ENCODE data around the gene CTTNBP2. TPM values are rescaled to one million over a fixed set of nuclear protein-coding genes. Genes with fewer than 3 reads are reported as not detected.

CTTNBP2 gene
- total RNA-seq, 3 donors from 2014 or later (not counting 1 experiment from before 2014, with no cell fraction given), result 0.10 TPM; not detected in 2

- H3K4me3 Mint-ChIP-seq, result no peak overlapping the region
- ATAC-seq (no peak), DNase-seq (no peak)
- Histone ChIP-seq H3K9me3 (ENCODE audit: control insufficient read depth, insufficient read depth, low read length) (no peaks in the 10 kb centered on the region), H3K36me3 (ENCODE audit: control insufficient read depth, insufficient read depth, low read length) (no peaks in the 10 kb centered on the region), H3K27me3 (ENCODE audit: control insufficient read depth, insufficient read depth, low read length) (no peaks in the 10 kb centered on the region), H3K27ac (ENCODE audit: low read length) (no peak overlapping the region), H3K4me1 (ENCODE audit: control insufficient read depth, insufficient read depth, low read length) (no peaks in the 10 kb centered on the region), H3K4me3 (ENCODE audit: low read length) (no peak overlapping the region)
- intact Hi-C loops (cut with micrococcal nuclease), result no loop called here
- H3K27me3 Mint-ChIP-seq (ENCODE audit: low read depth in 2 of 2), result no peaks in the 10 kb centered on the region
- no peak overlapping the region for H3K27ac Mint-ChIP-seq
- TF ChIP-seq CTCF (IDR thresholded peaks at IDR 0.05), result no peak
- no peaks in the 10 kb centered on the region for H3K36me3 Mint-ChIP-seq
- H3K9me3 Mint-ChIP-seq, result peaks cover 0 to 3% of the 10 kb centered on the region in 2 donors
- 83% methylated on average over 3 of the region's 3 CpGs for WGBS (ENCODE audit: insufficient coverage)
- H3K4me1 Mint-ChIP-seq, result no peaks in the 10 kb centered on the region
These were observed 65.6 kb downstream of the CTTNBP2 start for GRCh38 chr7:117807676-117808075.

- no peak for ATAC-seq
- no peak overlapping the region for H3K27ac Mint-ChIP-seq
- no peaks in the 10 kb centered on the region for H3K9me3 ChIP-seq (ENCODE audit: control insufficient read depth, insufficient read depth, low read length)
- intact Hi-C loops (cut with micrococcal nuclease), result no loop called here
- H3K4me3 ChIP-seq (ENCODE audit: low read length), result no peak overlapping the region
- no peak for TF ChIP-seq CTCF (IDR thresholded peaks at IDR 0.05)
- no peaks in the 10 kb centered on the region for H3K4me1 Mint-ChIP-seq
- no peaks in the 10 kb centered on the region for H3K4me1 ChIP-seq (ENCODE audit: control insufficient read depth, insufficient read depth, low read length)
- no peaks in the 10 kb centered on the region for H3K27me3 ChIP-seq (ENCODE audit: control insufficient read depth, insufficient read depth, low read length)
- no peaks in the 10 kb centered on the region for H3K27me3 Mint-ChIP-seq (ENCODE audit: low read depth in 2 of 2)
- 86% methylated on average over 5 of the region's 5 CpGs for WGBS (ENCODE audit: insufficient coverage)
- H3K36me3 ChIP-seq (ENCODE audit: control insufficient read depth, insufficient read depth, low read length), result no peaks in the 10 kb centered on the region
- no peak overlapping the region for H3K27ac ChIP-seq (ENCODE audit: low read length)
- no peak overlapping the region for H3K4me3 Mint-ChIP-seq
- no peak for DNase-seq
- no peaks in the 10 kb centered on the region for H3K36me3 Mint-ChIP-seq
- H3K9me3 Mint-ChIP-seq, result peaks cover 0 to 3% of the 10 kb centered on the region in 2 donors
These were observed 67.2 kb downstream of the CTTNBP2 start for GRCh38 chr7:117806011-117806410.

DNA sequence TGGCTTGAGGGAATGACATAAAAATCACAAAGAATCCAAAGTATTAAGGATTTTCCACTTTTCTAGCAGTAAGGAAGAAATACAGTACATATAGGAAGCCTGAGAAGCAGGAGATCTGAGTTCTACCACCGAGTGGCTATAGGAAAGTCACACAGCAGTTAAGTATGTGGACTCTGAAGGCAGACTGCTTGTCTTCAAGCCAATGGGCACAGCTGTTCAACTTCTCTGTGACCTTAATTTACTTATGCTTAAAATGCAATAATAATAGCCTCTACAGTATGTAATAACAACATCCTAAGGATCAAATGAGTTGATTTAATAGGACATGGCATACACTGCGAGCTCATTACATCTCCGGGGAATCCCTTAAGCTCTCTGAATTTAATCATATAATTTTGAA lies 68.0 kb downstream of the CTTNBP2 start:
- Mint-ChIP-seq H3K9me3 (peaks cover 0 to 3% of the 10 kb centered on the region in 2 donors), H3K4me3 (no peak overlapping the region), H3K27me3 (ENCODE audit: low read depth in 2 of 2) (no peaks in the 10 kb centered on the region), H3K4me1 (no peaks in the 10 kb centered on the region), H3K27ac (no peak overlapping the region), H3K36me3 (no peaks in the 10 kb centered on the region)
- DNase-seq (no peak), ATAC-seq (no peak)
- Histone ChIP-seq H3K27me3 (ENCODE audit: control insufficient read depth, insufficient read depth, low read length) (no peaks in the 10 kb centered on the region), H3K4me1 (ENCODE audit: control insufficient read depth, insufficient read depth, low read length) (no peaks in the 10 kb centered on the region), H3K27ac (ENCODE audit: low read length) (no peak overlapping the region), H3K36me3 (ENCODE audit: control insufficient read depth, insufficient read depth, low read length) (no peaks in the 10 kb centered on the region), H3K4me3 (ENCODE audit: low read length) (no peak overlapping the region), H3K9me3 (ENCODE audit: control insufficient read depth, insufficient read depth, low read length) (no peaks in the 10 kb centered on the region)
- 86% methylated on average over 3 of the region's 3 CpGs for WGBS (ENCODE audit: insufficient coverage)
- intact Hi-C loops (cut with micrococcal nuclease), result no loop called here
- TF ChIP-seq CTCF (IDR thresholded peaks at IDR 0.05), result no peak

DNA sequence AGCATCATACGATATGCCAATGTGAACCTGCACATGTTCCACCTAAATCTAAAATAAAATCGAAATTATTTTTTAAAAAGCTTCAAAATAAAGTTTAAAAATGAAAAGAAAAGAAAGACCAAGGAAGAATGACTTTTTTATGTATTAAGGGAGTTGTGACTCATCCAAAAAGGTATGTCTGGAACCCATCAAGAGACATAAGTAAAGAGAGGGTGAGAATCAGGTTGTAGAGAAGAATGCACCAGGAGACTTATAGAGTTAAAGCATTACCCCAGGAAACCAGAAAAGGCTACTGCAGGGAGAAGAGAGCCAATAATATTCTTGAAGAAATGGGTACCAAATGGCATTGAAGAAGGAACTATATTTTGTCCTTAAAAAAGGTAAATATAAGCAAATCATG lies 69.8 kb downstream of the CTTNBP2 start:
- DNase-seq, result no peak
- Mint-ChIP-seq H3K4me1 (no peaks in the 10 kb centered on the region), H3K4me3 (no peak overlapping the region), H3K27me3 (ENCODE audit: low read depth in 2 of 2) (no peaks in the 10 kb centered on the region), H3K36me3 (no peaks in the 10 kb centered on the region), H3K9me3 (peaks cover 0 to 4% of the 10 kb centered on the region in 2 donors), H3K27ac (no peak overlapping the region)
- Histone ChIP-seq H3K4me3 (ENCODE audit: low read length) (no peak overlapping the region), H3K9me3 (ENCODE audit: control insufficient read depth, insufficient read depth, low read length) (no peaks in the 10 kb centered on the region), H3K27ac (ENCODE audit: low read length) (no peak overlapping the region), H3K4me1 (ENCODE audit: control insufficient read depth, insufficient read depth, low read length) (no peaks in the 10 kb centered on the region), H3K27me3 (ENCODE audit: control insufficient read depth, insufficient read depth, low read length) (no peaks in the 10 kb centered on the region), H3K36me3 (ENCODE audit: control insufficient read depth, insufficient read depth, low read length) (no peaks in the 10 kb centered on the region)
- TF ChIP-seq CTCF (IDR thresholded peaks at IDR 0.05), result no peak
- no CpG with 5 or more reads among the region's 2 CpGs for WGBS (ENCODE audit: insufficient coverage)
- intact Hi-C loops (cut with micrococcal nuclease), result no loop called here
- no peak for ATAC-seq

All from natural killer cell (primary cell).